NCI-H1105 treated with DMSO at 0.1 percent for 48 hours (cell line): ENCODE measurements around the gene SOX15.

ENCODE experiments used
- DNase-seq: peaks from one replicate; lab custom pipeline; 2025; lab: John Stamatoyannopoulos, UW

SOX15 gene

DNA sequence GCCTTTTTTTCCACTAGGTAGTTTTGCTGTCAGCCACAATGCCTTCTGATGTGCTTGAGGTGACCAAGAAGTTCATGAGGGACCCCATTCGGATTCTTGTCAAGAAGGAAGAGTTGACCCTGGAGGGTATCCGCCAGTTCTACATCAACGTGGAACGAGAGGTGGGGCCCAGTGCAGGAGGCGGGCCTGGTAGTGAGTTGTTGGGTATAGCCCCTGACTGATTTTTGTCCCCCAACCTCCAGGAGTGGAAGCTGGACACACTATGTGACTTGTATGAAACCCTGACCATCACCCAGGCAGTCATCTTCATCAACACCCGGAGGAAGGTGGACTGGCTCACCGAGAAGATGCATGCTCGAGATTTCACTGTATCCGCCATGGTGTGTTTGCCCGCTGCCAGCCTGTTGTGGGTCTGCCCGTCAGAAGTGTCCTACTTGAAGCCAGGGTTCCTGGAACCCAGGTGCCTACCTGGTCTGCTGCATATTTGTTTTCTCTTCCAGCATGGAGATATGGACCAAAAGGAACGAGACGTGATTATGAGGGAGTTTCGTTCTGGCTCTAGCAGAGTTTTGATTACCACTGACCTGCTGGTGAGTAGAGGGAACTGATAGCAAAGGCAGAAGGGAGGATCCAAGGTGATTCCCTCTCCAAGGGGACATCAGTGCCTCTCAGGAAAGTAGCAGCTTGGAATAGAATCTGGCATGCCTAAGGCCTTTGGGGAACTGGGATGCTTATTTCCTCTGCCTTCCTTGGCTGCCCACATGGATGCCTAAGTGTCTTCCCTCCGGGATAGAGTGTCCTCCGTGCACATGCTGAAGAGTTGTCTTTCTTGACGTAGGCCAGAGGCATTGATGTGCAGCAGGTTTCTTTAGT is 12.3 kb downstream of the SOX15 start:
- DNase-seq, result no peak

DNA sequence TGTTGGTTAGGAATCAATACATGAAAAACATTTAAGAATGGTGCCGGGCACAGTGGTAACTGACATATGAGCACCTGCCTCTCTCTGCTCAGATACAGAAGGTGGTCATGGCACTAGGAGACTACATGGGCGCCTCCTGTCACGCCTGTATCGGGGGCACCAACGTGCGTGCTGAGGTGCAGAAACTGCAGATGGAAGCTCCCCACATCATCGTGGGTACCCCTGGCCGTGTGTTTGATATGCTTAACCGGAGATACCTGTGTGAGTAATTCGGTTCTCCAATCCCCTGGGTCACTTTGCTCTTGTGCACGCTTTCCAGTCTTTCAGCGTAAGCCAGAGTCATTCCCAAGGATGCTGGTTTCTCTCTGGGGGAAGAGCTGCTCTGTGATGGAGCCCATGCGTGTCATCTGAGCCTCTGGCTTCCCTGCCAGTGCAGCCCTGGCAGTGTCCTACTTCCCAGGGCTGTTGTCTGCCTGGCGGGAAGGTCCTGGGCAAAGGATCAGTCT is 13.4 kb downstream of the SOX15 start:
- DNase-seq, result no peak

GRCh38 chr17:7575959-7576358 is 13.9 kb downstream of the SOX15 start:
- no peak for DNase-seq

DNA sequence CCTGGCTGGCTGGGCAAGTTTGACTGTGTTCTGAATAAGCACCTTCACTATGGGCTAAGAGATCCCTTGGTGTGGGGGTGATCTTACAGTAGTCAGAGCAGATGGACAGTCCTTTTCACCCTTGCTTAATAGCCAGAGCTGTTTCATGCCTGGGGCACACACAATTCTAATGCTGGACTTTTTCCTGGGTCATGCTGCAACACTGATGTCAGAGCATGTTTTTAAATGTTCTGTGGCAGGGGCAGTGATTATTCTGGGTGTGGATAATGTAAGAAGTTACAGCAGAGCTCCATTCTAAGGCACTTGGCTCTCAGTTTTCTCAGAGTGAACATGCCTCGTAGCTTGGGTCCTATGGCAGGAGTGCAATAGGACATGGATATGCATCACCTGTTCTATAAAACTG is 14.4 kb downstream of the SOX15 start:
- DNase-seq, result no peak

DNA sequence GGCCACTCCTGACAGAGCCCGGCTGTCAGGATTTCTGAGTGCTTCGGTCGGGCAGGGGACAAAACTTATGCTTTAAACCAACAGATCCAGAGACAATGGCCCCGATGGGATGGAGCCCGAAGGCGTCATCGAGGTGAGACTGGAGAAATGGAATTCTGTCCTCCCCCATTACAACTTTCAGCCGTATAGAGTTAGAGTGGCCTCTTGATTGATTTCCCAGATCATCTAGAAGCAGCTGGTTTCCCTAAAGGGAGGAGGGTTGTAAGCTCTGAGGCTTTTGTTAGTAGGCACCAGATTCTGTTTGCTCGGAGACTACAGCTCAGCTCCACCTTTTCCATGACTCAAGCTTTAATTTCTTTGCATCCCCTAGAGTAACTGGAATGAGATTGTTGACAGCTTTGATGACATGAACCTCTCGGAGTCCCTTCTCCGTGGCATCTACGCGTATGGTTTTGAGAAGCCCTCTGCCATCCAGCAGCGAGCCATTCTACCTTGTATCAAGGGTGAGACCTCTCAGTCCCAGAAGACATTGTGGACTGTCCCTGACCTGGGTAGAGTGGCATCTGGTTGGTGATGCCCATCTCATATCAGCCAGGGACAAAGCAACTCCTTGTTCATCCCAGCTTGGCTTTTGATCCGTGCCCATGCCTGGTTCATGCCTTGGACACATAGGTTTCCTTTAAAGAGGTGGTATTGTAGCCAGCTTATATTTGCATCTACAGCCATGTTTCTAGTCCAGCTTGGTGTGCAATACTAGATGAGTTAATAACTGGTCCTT is 15.5 kb downstream of the SOX15 start:
- DNase-seq, result no peak

DNA sequence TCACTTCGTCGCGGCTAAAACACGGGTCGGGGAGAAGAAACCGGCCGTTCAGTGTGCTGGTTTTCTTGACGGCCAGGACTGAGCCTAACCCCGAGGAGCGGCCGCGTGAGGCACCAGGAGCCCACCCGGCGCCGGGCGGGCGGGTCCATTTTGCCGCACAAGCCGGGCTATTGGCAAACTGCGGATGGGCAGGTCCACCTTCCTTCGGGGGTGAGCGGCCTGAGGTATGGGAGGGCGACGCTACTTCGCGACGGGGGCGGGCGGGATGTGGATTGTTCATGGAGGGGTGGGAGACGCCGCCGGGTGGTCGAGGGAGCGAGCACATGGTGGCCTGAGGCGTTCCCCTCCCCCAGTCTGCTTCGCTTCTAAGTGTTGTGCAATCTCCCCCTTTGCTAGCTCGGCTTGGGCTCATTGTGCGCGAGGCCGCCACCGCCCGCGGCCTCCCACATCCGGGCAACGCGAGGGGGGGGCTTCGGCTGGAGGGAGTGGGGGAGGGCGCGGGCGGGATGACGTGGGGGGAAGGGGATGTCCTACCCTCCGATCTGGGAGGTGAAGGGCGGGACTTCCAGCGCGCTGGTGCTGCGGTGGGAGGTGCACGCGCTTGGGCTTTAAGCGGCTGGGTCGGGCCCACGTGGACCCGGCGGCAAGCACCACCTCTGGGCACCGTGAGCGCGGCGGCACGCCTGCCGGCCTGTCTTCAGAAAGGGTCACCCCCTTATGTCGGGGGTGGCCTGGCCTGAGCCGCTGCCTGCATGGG is 16.4 kb downstream of the SOX15 start:
- peak; percentile 83 for DNase-seq

DNA sequence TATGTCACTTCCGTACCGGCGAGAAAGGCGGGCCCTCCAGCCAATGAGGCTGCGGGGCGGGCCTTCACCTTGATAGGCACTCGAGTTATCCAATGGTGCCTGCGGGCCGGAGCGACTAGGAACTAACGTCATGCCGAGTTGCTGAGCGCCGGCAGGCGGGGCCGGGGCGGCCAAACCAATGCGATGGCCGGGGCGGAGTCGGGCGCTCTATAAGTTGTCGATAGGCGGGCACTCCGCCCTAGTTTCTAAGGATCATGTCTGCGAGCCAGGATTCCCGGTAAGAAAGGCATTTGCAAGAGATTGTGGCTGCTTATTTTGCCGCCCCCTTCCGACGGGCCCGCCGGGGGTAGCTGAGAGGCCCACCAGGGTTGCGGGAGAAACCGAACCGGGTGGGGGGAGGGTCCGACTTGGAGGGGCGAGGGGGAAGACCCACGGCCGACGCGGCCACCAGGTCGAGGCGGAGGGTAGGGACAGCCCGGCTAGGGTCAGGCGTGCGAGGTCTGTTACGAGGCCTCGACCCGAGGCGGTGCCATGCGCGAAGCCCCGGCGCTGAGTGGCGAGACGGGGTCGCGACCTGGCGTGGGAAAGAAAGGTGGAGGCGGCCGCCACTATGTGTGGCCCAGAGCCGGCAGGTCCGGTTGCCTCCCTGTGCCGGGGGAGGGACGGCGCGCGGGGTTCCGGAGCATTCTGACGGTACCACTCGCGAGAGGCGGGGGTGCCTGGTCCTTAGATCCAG is 17.1 kb downstream of the SOX15 start:
- peak; percentile 100 for DNase-seq

- no peak for DNase-seq
Observed at GRCh38 chr17:7572338-7572587, 17.6 kb downstream of the SOX15 start.

- no peak for DNase-seq
Observed at GRCh38 chr17:7570351-7570750, 19.5 kb downstream of the SOX15 start.

DNA sequence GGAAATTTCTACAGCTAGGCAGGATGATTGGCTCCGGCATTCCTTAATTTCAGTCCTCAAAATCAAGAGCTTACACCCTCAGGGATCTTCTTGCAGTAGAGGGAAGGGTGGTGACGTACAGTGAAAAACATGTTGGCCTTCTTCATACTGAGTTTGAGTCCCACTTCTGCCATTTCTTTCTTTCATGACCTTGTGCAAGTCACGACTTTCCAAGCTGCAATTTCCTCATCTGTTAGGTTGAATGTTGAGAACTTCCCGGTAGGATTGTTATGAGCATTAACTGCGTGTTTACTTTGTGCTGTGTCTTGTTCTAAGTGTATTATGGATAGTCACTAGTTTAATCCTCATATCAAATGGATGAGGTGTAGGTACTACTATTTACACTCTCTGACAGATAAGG is 20.3 kb downstream of the SOX15 start:
- DNase-seq, result no peak

- DNase-seq, result no peak
Observed at GRCh38 chr17:7563115-7563869, 26.6 kb downstream of the SOX15 start.

GRCh38 chr17:7562208-7562605 is 27.7 kb downstream of the SOX15 start:
- no peak for DNase-seq

DNA sequence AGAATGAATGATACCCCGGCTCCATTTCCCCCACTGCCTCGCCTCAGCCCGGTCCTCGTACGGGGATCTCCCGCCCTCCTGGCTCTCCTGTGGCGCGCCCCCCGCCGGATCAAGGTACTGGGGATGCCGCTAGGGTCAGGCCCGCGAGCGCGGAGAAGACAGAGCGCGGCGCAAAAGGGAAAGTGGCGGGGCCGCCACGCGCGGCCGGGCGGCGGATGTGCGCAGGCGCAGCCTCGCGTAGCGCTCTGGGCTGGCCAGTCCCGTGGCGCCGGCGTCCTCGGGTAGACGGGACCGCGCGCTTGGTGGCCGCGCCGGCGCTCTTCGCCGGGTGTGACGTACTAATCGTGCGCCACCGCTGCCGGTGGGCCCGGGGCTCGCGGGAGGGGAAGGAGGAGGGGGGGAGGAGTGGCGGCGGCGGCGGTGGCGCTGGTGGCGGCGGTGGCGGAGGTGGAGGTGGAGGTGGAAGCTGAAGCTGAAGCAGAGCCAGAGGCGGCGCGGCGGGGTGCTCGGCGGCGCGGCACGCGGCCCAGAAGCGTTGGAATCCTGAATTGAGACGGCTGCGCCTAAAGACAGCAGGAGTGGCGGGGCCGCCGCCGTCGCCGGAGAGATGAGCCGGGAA is 28.2 kb downstream of the SOX15 start, which contains the start of gene SENP3:
Gene SENP3 (plus strand): TSS at position 331 of the 619 bp plus-strand sequence. CDS start 1,158 bp downstream, outside the sequence.
- DNase-seq, result peak; percentile 86

DNA sequence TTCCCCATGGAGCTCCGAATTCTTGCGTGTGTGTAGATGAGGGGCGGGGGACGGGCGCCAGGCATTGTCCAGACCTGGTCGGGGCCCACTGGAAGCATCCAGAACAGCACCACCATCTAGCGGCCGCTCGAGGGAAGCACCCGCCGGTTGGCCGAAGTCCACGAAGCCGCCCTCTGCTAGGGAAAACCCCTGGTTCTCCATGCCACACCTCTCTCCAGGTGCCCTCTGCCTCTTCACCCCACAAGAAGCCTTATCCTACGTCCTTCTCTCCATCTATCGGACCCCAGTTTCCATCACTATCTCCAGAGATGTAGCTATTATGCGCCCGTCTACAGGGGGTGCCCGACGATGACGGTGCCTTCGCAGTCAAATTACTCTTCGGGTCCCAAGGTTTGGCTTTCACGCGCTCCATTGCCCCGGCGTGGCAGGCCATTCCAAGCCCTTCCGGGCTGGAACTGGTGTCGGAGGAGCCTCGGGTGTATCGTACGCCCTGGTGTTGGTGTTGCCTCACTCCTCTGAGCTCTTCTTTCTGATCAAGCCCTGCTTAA is 28.8 kb downstream of the SOX15 start:
- DNase-seq, result peak; percentile 92

DNA sequence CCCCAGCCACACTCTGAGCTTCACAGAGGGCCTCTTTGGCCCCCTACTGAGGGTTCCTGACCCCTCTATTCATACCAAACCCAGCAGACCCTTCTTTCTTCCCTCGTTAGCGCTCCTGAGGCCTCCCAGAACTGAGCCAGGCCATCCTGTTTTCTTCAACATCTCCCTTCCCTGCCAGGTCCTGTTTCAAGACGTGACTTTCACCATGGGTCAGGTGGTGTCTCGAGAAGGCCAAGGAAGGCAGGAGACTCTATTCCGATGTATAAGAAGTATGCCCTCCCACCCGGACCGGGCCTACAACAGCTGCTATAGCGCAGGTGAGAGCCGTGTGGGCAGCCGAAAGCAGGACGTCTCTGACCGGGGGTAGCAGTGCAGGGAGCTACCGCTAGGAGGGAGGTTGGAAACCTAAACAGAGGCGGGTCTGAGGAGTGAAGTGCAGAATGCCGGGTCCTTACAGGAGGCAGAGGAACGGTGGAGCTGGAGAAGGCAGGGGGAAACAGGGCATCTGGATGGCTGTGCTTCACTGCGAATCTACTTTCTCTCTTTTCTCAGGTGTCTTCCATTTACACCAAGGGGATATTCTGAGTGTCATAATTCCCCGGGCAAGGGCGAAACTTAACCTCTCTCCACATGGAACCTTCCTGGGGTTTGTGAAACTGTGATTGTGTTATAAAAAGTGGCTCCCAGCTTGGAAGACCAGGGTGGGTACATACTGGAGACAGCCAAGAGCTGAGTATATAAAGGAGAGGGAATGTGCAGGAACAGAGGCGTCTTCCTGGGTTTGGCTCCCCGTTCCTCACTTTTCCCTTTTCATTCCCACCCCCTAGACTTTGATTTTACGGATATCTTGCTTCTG is 29.5 kb downstream of the SOX15 start:
- no peak for DNase-seq

- DNase-seq, result no peak
Observed at GRCh38 chr17:7559320-7560171, 30.3 kb downstream of the SOX15 start.

GRCh38 chr17:7558544-7559319 is 31.2 kb downstream of the SOX15 start, which contains the start of gene TNFSF13:
TSS of gene TNFSF13 (plus strand) at chr17:7558750. CDS start at chr17:7559040, 290 bp downstream.
- DNase-seq, result peak; percentile 23
